GM12875 (cell line): ENCODE results near the gene FAM131B.

Source experiments
- H3K4me3 ChIP-seq: one replicate; pipeline ENCODE4 v1.5.1; 2011; ENCODE audit warnings: low read depth, low read length, control low read depth
- CTCF ChIP-seq: IDR thresholded peaks from 2 replicates; pipeline ENCODE4 v1.5.1; 2011; ENCODE audit warnings: low read depth, mild to moderate bottlenecking, control low read depth, inconsistent platforms, low read length, moderate library complexity, borderline replicate concordance; ENCODE audit not compliant: insufficient read depth

The FAM131B gene

GRCh38 chr7:143373255-143373794 lies 10.8 kb upstream of the FAM131B start:
- no peak overlapping the region for H3K4me3 ChIP-seq
- no peak for TF ChIP-seq CTCF

GRCh38 chr7:143372070-143372469 lies 9.6 kb upstream of the FAM131B start:
- no peak overlapping the region for H3K4me3 ChIP-seq
- TF ChIP-seq CTCF: no peak

- no peak for TF ChIP-seq CTCF
- H3K4me3 ChIP-seq: no peak overlapping the region
Measured at GRCh38 chr7:143369678-143370651, 7.5 kb upstream of the FAM131B start.

- TF ChIP-seq CTCF: no peak
- H3K4me3 ChIP-seq: no peak overlapping the region
Measured at GRCh38 chr7:143368387-143368786, 5.9 kb upstream of the FAM131B start.

GRCh38 chr7:143367972-143368371 lies 5.5 kb upstream of the FAM131B start:
- no peak overlapping the region for H3K4me3 ChIP-seq
- TF ChIP-seq CTCF: no peak

- H3K4me3 ChIP-seq: no peak overlapping the region
- TF ChIP-seq CTCF: no peak
Measured at GRCh38 chr7:143363016-143363937, 764 bp upstream of the FAM131B start.
